Measurements from ENCODE around the gene UNKL.

UNKL gene

DNA sequence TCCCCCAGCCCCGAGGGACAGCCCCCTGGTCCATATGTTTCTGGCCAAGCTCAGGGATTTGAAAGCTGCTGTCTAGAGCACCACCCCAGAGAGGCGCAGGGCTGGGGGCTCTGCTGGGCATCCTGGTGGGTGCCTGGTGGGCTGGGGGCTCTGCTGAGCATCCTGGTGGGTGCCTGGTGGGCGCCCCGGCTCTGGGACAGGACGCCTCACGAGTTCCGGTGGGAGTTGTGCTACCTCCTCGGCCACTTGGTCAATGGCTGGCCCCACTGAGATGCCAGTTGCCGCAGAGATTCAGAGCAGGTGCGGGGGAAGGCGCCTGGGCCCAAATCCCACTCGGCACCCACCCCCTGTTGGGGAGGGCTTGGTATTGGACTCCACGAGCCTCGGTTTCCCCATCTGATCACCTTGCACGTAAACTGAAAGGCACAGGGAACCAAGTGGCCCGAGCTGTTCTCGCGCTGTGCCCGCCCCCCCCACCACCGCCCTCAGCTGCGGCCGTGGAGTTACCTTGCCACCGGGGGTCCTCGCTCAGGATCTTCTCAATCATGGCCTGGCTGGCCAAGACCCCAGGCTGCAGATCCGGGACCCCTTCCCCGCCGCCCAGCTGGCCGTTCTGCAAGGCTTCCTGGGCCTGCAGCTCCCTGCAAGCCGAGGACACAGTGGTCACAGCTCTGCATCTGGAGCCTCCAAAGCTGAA is 13.3 kb downstream of the UNKL start:
- DNase-seq (ENCODE audit: low read depth) = no peak

DNA sequence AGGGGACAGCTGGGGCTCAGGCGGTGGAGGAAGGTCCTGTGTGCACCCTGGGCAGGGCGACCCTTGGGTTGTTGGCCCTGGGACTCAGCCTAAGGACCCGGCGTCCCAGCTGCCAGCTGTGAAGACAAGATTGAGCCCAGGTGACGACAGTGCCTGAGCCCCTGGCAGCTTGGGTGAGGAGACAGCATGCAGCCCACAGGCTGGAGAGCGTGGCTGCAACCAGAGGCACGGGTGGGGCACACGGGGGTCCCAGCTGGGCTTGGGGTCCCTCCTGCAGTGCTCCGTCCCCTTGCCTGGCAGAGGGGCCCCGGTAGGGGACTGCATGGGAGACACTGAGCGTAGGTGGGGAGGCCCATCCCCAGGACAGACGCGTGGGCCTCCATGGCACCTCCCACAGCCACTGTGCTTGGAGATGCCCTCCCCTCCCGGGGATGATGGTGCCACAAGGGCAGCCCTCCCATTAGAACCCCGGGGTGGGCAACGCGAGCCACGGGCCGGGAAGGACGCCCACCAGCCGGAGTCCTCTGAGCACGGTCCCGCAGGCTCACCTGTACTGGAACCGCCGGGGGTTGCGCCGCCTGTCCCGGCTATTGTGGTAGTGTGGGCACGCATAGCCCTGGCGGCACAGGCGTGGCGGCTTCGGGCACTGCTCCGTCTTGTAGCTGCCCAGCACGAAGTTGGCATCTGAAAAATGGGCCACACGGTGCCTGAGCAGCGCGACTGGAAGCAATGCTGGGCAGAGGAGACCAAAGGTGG is 15.5 kb downstream of the UNKL start:
- no peak for DNase-seq (ENCODE audit: low read depth)

DNA sequence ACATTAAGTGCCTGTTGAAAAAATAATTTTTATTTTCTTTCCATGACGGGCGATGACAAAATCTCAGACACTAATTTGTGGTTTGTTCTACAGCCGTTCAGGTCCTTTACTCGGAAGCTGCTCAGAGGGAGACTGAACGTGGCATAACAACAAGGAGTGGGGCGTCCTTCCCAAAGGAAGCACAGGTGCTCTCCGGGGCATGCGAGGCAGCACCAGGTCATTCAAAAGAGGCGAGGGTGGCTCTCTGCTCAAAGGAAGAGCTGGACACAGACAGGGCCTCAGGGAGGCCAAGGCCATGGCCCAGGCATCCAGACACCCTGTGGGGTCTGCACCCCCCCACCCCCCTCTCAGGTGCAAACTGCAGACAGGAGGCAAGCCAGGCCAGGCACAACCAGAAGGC is 16.2 kb downstream of the UNKL start:
- no peak for DNase-seq (ENCODE audit: low read depth)

DNA sequence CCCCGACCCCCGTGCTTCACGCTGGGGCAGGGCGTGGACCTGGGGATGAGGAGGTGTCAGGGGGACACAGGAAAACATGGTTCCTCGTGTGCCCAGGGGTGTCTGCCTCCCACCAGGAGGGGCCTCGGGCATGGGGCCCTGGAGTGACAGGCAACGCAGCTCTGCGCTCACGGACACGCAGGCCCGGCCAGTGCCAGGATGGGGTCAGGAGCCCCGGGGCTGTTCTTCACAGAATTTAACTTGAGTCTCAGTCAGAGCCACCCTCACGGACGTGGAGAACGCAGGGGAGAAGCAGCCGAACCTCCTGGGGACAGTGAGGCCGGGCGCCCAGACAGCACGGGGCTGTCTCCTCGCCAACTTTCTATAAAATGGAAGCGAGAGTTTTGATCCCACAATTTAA is 16.7 kb downstream of the UNKL start:
- DNase-seq (ENCODE audit: low read depth) = no peak

DNA sequence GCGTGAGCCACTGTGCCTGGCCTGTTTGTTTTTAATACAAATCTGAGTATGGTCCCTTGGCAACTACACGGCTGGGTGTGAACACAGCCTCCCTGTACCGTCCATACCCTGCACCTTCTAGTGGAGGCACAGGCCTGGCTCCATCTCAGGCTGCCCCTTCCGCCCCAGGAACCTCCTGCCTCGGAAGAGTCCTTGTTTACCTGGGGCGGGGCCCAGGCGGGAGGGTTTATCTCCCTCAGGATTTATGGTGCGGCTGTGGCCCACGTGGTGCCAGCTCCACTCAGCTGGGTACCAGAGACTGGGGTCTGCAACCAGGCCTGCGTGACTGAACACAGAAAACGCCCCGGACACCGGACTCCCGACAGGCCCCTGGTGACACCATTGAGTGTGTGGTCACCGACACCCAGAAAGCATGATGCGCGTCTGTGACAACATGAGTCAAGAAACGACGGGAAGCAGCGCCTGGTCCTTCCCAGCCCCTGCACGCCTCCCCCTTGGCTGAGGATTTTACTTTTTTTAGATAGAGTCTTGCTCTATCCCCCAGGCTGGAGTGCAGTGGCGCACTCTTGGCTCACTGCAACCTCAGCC is 19.0 kb downstream of the UNKL start:
- no peak for DNase-seq (ENCODE audit: low read depth)

DNA sequence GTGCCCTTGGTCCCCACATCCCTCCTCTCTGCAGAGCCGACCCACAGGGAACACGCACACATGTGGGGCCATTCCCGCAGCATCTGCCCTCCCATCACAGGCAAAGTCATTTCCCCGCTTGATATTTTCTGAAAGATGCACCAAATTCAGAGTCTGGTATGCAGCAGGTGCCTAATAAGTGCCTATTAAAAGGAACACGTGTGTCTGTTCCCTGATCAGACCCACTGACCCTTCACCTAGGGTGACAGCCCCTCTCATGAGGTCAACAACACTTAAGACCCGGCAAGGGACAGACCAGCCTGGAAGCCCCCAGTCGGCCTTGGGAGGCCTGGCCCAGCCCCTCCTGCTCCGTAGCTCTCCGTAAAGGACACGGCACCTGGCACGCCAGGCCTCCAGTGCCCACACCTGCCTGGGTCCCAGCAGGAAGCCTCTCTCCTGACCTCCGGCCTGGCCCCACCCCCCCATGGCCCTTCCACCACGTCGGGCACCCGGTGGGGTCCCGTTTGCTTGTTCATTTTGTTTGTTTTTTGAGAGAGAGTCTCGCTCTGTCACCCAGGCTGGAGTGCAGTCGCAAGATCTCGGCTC is 20.0 kb downstream of the UNKL start:
- no peak for DNase-seq (ENCODE audit: low read depth)

DNA sequence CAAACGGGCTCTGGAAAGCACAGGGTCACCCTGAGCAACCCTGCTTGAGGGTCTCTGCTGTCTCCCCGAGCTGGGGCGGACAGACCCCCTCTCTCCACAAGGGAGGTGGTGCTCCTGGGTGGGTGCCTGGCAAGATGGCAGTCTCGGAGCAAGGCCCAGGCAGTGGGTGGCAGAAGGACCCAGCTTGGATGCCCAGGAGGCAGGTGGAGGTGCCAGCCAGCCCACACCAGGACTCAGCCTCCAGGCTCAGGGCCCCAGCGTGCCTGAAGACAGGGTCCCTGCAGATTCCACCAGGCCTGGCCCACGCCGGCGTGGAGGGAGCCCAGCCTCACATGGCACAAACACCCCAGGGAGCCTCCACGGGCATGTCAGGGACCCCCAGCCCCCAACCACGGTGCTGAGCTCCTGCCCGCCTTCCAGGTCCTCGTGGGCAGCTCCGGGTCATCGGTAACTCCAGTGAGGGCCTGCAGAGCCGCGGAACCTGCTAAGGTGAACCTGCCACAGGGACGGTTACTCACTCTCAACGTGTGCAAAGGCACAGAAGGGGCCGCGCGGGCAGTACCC is 20.8 kb downstream of the UNKL start:
- DNase-seq (ENCODE audit: low read depth) = no peak

DNA sequence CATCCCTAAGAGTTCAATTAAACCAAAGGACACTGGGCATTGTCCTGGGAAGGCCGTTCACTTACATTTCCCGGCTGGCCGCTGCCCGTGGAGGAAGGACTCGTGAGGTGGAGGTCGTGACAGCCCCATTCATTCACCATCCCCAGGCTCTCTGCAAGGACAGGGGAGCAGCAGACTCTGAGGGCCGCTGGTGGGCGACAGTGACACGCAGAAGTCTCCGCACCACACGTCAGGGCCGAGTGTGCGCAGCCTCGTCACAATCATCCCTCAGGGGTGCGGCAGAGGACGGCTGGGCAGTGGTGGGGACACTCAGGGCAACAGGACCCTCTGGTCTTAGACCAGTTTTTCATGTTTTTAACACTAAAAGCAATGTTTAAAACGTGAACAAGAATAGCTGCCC is 21.7 kb downstream of the UNKL start:
- DNase-seq (ENCODE audit: low read depth) = no peak

DNA sequence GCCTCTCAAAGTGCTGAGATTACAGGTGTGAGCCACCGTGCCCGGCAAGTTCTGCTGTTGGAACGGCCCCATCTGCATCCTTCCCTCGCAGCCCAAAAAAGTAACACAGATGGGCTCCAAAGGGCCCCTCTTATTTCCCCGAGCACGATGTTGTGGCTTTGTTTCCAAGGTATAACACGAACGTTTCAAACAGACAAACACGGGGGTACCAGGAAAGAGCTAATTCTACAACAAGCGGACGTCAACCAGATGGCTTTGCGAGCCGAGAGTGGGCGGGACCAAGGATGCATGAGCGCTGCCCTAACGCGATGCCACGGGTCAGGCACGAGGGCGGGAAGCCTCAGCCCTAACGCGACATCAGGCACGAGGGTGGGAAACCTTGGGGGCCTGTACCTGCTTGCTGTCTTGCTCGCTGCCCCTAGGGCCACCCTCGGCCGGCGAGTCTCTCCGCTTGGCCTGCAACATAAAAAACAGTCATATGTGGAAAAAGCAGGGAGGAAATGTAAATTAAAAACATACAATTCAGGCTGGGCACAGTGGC is 24.2 kb downstream of the UNKL start:
- DNase-seq (ENCODE audit: low read depth) = no peak

DNA sequence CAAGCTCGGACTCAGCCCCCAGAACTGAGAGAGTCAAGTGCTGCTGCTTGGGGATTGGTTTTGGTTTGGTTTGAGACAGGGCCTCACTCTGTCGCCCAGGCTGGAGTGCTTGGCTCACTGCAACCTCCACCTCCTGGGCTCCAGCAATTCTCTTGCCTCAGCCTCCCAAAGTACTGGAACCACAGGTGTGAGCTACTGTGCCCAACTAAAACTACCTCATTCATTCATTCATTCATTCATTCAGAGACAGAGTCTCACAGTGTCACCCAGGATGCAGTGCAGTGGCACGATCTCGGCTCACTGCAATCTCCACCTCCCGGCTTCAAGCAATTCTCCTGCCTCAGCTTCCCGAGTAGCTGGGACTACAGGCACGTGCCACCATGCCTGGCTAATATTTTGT is 24.7 kb downstream of the UNKL start:
- no peak for DNase-seq (ENCODE audit: low read depth)

DNA sequence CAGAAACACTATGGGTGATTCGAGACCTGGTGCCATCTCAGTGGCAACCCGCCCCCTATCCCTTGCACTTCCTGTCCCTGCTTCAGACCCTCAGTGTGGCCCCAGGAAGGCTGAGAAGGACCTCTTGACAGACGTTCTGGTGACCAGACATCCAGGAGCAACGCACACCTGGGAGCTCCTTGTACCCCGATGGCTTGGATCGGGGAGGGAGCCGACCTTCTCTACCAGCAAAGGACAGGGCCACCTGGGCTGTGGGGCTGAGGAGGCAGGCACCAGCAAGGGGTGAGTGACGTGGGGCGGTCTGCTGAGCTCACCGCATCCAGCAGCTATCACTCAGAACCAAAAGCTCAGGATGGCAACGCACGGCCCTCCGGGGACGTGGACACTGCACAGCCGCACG is 27.2 kb downstream of the UNKL start:
- no peak for DNase-seq (ENCODE audit: low read depth)

DNA sequence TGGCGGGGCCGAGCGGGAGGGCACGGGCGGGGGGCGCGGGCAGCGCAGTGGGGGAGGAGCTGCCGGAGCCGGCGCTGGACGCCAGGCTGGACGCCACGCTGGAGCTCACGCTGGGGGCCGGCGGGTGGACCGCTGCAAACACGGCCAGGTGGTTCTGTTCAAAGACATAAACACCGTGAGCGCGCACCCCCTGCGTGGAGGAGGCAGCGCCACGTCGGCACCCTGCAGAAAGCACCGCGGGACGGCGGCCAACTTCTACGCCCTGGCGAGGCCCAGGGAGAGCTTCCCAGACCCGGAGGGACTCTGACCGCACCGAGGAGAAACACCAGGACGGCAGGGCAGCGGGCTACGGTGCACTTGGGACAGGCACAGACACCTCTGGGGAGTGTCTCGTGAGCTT is 29.3 kb downstream of the UNKL start:
- no peak for DNase-seq (ENCODE audit: low read depth)

DNA sequence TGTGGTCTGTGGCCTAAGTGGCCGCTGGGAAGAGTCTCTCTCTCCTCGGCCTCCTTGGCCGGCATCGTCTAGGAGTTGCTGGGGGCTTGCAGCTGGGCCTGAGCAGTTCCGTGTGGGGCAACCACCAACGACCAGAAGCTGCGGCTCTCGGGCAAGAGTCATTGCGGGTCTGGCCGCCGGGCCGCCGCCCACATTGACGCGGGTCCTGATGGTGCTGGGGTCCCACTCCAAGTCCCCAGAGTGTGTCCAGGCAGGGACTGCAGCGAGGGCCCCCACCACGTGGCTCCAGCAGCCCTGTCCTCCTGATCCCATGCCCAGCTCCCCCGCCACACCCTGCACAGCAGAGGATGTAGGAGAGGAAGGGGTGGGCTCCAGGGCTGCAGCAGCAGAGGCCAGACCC is 30.9 kb downstream of the UNKL start:
- no peak for DNase-seq (ENCODE audit: low read depth)

DNA sequence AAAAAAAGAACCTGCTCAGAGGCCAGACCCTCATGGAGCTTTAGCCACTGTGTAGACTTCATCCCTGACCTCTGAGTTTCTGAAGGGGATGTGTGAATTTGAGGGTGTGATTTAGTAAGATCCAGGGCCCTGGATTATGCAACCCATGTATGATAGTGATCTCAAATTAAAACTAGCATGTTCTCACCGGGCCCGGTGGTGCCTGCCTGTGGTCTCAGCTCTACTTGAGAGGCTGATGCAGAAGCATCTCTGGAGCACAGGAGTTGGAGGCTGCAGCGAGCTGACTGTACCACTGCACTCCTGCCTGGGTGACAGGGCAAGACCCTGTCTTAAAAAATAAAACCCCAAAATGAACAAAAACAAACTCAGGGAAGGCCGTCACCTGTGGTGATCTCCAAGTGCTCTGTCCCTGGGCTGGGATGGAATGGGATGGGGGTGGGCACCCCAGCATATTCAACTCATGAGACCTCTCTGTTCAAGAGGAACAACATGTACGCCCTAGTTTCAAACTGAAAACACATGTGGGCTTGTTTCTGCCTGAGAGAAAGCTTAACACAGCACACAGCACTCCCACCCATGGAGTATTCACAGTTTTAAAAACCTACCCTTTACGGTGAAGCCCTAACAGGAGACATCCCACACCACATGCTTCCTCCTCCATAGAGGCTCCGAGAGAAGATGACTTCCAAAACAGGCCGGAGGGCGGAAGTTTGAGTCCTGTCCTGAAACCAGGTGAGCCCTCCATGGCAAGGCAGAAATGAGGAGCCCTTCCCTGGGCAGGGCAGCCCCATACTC is 32.7 kb downstream of the UNKL start:
- DNase-seq (ENCODE audit: low read depth) = no peak

DNA sequence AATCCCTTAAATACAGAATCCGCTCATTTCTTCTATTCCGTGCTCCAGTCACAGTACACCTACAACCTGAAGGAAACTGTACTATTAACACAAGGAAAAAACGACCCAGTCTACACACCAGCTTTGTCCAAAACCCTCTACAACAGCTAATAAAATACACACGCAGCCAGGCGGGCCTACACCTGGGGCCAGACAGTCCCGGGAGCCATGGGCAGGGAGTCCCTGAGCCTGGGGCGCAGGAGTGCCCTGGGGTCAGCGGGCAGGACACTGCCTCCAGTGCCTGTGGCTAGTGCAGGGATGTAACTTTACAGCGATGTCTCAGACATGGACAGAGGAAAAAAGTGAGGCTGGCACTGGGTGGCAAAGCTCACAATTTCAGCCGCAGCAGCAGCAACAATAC is 34.3 kb downstream of the UNKL start:
- DNase-seq (ENCODE audit: low read depth) = no peak

DNA sequence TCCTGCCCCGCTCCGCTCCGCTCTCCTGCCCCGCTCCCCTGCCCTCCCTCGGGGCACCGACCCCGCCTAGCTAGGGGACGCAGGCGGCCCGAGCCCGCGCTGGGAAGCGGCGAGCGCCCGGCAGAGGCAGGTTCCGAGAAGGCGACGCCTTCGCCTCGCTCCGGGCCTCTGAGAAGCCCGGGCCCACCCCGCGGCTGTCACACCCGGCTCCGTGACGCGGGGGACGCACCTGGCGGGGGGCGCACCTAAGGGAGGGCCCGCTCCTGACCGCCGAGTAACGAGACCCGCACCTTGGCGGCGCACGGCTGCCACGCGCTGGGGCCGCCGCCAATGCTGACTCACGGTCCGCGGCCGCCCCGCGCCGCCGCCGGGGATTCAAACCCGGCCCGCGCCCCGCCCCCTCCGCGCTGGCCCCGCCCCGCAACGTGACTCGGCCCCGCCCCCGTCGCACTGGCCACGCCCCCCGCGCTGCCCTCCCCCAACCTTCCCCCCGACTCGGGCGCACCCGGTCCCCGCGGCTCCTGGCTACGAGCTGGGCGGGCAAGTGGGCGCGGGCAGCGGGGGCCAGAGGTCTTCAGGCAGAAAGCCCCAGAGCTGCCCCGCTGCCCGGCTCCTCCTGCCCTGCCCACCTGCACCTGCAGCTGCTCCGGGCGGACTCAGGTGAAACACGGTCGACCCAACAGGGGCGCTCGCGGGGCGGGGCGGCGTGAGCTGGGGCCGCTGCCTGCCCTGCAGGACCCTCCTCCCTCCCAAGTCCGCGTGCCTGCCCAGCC is 35.0 kb downstream of the UNKL start:
- DNase-seq (ENCODE audit: low read depth) = peak; percentile 49

DNA sequence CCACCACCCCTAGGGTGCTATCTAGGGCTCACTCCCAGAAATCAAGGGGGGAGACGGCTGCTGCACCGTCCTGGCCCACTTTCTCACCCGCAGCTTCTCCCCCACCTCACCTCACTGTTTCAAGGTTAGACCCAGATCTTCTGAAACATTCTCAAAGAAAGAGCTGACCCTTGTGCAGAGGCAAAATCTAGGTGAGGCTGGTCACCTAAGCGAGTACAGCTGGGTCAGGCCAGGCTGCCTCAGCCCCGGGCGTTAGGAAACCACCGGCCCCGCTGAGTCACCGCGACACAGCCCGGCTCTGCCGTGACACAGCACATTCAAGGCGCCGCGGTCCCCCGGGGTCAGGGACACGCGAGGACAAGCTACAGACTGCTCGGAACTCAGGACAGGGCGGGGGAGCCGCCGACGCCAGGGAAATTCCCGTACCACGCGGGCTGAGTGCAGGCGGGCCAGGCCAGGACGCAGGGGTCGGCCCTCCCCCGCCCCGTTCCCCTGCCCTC is 35.6 kb downstream of the UNKL start:
- DNase-seq (ENCODE audit: low read depth) = peak; percentile 48

DNA sequence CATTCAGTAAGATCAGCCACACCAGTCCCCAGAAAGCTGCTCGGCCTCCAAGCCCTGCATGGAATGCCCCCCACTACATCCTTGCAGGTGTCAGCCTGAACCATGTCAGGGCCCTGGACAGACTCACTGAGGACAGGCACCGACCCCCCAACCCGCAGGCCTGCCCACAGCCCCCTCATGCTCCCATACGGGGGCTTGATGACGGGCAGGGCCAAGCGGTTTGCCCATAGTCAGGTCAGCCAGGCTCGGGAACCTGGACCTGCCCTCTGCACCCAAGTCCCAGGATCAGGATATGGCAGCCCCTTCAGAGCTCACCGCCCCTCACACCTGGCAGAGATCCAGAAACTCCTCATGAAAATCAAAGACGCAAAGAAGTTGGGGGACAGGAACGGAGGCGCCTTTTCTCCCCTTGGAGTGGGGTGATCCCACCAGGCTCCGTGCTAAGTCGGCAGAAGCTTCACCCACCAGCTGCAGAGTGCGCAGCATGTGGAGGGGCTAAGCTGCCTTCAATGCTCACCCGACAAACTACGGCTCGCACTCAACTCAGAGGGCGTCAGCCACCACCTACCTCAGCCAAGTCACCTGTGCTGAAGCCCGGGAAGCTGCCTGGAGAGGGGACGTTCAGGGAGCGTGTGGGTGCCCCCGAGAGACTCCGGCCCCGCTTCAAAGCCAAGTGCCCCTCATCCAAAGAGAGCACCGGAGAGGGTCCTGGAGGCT is 36.3 kb downstream of the UNKL start:
- no peak for DNase-seq (ENCODE audit: low read depth)

DNA sequence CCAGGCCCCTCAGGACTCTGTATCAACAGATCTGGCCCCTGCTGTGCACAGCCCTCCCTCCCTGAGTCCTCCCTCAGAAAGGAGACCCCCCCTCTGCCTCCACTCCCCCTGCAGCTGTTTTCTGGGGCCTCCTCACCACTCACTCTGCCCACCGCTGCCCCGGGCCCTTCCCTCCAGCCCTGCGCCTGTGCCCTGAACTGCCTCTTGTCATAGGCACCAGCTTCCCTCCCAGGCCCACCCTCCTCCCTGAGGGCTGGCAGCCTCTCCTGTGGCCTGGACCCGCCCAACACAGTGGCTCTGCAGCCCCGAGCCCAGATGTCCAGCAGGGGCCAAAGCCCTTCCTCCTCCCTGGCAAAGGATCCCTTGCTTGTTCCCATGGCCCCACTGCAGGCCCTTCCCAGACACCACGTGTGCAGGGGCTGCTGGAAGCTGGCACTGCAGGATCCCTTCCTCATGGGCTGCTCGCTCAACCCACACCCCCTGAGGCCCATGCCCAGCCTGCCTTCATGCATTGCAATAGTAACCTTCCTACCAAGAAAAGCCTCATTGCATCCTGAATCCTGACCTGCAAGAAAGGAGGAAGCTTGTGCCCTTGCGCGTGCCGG is 37.0 kb downstream of the UNKL start:
- DNase-seq (ENCODE audit: low read depth) = no peak
